HepG2 (cell line): ENCODE results near the gene EPHA6. TPM values are rescaled to one million over a fixed set of nuclear protein-coding genes. Genes with fewer than 3 reads are reported as not detected.

ENCODE experiments used
- DPF2 ChIP-seq: sonication (generic); formaldehyde crosslinking; IDR thresholded peaks from 2 replicates; pipeline ENCODE4 v1.4.0; 2020; ENCODE audit warnings: mild to moderate bottlenecking, low read depth, missing genetic modification reagents, borderline replicate concordance
- FOXP1 ChIP-seq, 2 experiments: fragments of 450-650 bp in 1 of 2; IDR thresholded peaks; 2 replicates each; pipeline ENCODE4 v1.6.1; 2017 to 2018; ENCODE audit warnings: antibody characterized with exemption in 1 of 2
- HMG20B ChIP-seq: conservative IDR thresholded peaks from 2 replicates; pipeline ENCODE4 v1.6.1; 2016; ENCODE audit warnings: missing genetic modification reagents, missing compliant biosample characterization
- IKZF4 ChIP-seq: sonication (generic); formaldehyde crosslinking; IDR thresholded peaks from 2 replicates; pipeline ENCODE4 v1.5.1; 2020; ENCODE audit warnings: borderline replicate concordance, mild to moderate bottlenecking, low read depth, missing genetic modification reagents; ENCODE audit errors: not compliant biosample characterization
- MBNL3 ChIP-seq: fragments of 250-450 bp; sonication (Bioruptor Pico); conservative IDR thresholded peaks from 2 replicates; pipeline ENCODE4 v1.8.0; 2022; ENCODE audit warnings: mild to moderate bottlenecking, inconsistent platforms
- NFE2L2 ChIP-seq: fragments of 150-350 bp; IDR thresholded peaks from 2 replicates; pipeline ENCODE4 v1.6.1; 2014; ENCODE audit warnings: low read length
- PRMT3 ChIP-seq: sonication (generic); formaldehyde crosslinking; IDR thresholded peaks from 2 replicates; pipeline ENCODE4 v1.8.1; 2022; ENCODE audit warnings: low read depth, mild to moderate bottlenecking, moderate library complexity, missing genetic modification reagents, borderline replicate concordance
- SMARCC2 ChIP-seq: fragments of 450-650 bp; IDR thresholded peaks from 2 replicates; pipeline ENCODE4 v1.6.1; 2017; ENCODE audit warnings: antibody characterized with exemption, mild to moderate bottlenecking
- TEAD3 ChIP-seq: optimal IDR thresholded peaks from 2 replicates; pipeline ENCODE3; 2016; ENCODE audit warnings: borderline replicate concordance
- YEATS4 ChIP-seq: sonication (generic); formaldehyde crosslinking; IDR thresholded peaks from 2 replicates; pipeline ENCODE4 v1.4.0; 2020; ENCODE audit warnings: missing genetic modification reagents, borderline replicate concordance
- ZKSCAN1 ChIP-seq: fragments of 150-350 bp; IDR thresholded peaks from 2 replicates; pipeline ENCODE4 v1.6.1; 2014; ENCODE audit warnings: low read length
- ZNF207 ChIP-seq: fragments of 450-650 bp; IDR thresholded peaks from 2 replicates; pipeline ENCODE4 v1.6.1; 2016; ENCODE audit warnings: antibody characterized with exemption, borderline replicate concordance
- ZNF256 ChIP-seq: sonication (generic); formaldehyde crosslinking; conservative IDR thresholded peaks from 2 replicates; pipeline ENCODE4 v1.4.0; 2020; ENCODE audit warnings: missing genetic modification reagents
- ZNF3 ChIP-seq: IDR thresholded peaks from 2 replicates; pipeline ENCODE4 v1.7.0; 2017; ENCODE audit warnings: inconsistent platforms
- ZNF335 ChIP-seq: sonication (generic); formaldehyde crosslinking; IDR thresholded peaks from 2 replicates; pipeline ENCODE4 v1.4.0; 2020; ENCODE audit warnings: missing genetic modification reagents
- ZNF550 ChIP-seq: sonication (generic); formaldehyde crosslinking; IDR thresholded peaks from 2 replicates; pipeline ENCODE4 v1.4.0; 2020; ENCODE audit warnings: mild to moderate bottlenecking, missing genetic modification reagents, borderline replicate concordance
- ZNF749 ChIP-seq: sonication (generic); formaldehyde crosslinking; IDR thresholded peaks from 2 replicates; pipeline ENCODE4 v1.8.0; 2022; ENCODE audit warnings: mild to moderate bottlenecking, missing genetic modification reagents, moderate library complexity, borderline replicate concordance
- polyA plus RNA-seq, 8 experiments: library from polyadenylated mRNA; depleted of rRNA in 3 of 8; stranded (reverse) in 7 of 8; unstranded in 1 of 8; fragments of >200 nt; fragmentation: Illumina TruSeq in 4 of 8; extraction: Trizol in 4 of 8; gene quantifications; 2 replicates each; pipeline versions ENCODE4 v1.2.1 to v1.2.3, GENCODE V29; 2011 to 2016; ENCODE audit warnings: low read depth in 4 of 8, missing spikeins in 1 of 8, mixed read lengths in 1 of 8; ENCODE audit not compliant: insufficient read depth in 1 of 8
- total RNA-seq, 5 experiments: library from RNA; depleted of rRNA; stranded (reverse); fragments of >200 nt; fragmentation: Illumina TruSeq; extraction: Trizol; gene quantifications; 2 replicates each; pipeline ENCODE4 v1.2.3, GENCODE V29; 2016; ENCODE audit warnings: low read depth in 1 of 5
- TF ChIP-seq, protein P1 (sequence below): IDR thresholded peaks from 2 replicates; pipeline ENCODE4 v1.6.1; 2016; ENCODE audit warnings: mild to moderate bottlenecking, missing biosample characterization, missing genetic modification reagents
- TF ChIP-seq, protein P2 (sequence below): fragments of 450-650 bp; IDR thresholded peaks from 2 replicates; pipeline ENCODE4 v1.6.1; 2017; ENCODE audit warnings: mild to moderate bottlenecking
- TF ChIP-seq, protein P3 (sequence below): sonication (generic); formaldehyde crosslinking; IDR thresholded peaks from 2 replicates; pipeline ENCODE4 v1.5.0; 2020; ENCODE audit warnings: missing genetic modification reagents
- TF ChIP-seq, protein P4 (sequence below): sonication (generic); formaldehyde crosslinking; IDR thresholded peaks from 2 replicates; pipeline ENCODE4 v1.4.0; 2020; ENCODE audit warnings: mild to moderate bottlenecking, missing genetic modification reagents, borderline replicate concordance

EPHA6 gene
- total and polyA plus RNA-seq, 2 of the 13 experiments (the other 11 are each of a cell fraction or from before 2014, with no cell fraction given) = not detected

DNA sequence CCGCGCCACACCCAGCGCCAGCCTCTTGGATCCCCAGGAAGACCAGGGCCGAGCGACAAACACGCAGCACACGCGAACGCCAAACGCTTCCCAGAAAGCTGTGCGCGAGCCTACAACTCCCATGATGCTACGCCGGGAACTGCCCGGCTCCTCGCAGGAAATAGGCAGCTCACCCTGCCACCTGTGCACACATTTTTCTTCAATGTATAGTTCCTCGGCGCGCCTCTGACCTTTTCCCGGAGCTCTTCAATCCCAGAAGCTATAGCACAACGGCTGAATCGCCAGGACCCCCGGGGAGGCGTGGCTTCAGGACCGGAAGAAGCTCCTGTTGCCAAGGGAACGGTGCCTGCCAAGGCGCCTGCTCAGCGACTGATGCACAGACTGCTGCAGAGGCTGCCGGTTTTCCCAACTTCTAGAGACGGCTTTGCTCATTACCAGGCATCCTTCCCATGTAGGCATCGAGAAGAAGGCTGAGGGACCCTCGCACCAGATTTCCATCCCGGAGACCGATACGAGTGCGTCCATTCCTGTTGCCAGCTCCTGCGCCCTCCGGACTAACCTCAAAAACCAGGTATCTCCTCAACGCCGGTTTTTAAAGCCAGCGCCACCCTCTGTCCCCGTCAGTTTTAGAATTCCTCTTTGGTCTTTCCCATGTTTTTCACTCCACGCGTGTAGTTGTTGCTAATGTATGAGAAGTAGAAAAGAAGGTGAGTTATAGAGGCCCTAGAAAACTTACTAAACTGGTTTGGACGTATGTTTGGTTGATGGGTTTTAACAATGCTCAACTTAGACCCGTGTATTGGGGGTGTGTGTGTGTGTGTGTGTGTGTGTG, 950.2 kb downstream of the EPHA6 start, which contains the start of gene ARL6 (continued):
- TF ChIP-seq, protein P1, sequence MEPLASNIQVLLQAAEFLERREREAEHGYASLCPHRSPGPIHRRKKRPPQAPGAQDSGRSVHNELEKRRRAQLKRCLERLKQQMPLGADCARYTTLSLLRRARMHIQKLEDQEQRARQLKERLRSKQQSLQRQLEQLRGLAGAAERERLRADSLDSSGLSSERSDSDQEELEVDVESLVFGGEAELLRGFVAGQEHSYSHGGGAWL = peak; percentile 57; the same call in 1 of the 2 replicates
- 0 out of 2 replicates have a peak, but pooled peaks have one; percentile 41 for TF ChIP-seq ZNF749 (CRISPR knock-in tag)
- TF ChIP-seq ZNF550 (CRISPR knock-in tag) = no peak
- no peak for TF ChIP-seq NFE2L2
- no peak for TF ChIP-seq FOXP1 (IDR thresholded peaks at IDR 0.05)
- TF ChIP-seq FOXP1 (CRISPR knock-in tag; IDR thresholded peaks at IDR 0.05) = no peak
- TF ChIP-seq, protein P2, sequence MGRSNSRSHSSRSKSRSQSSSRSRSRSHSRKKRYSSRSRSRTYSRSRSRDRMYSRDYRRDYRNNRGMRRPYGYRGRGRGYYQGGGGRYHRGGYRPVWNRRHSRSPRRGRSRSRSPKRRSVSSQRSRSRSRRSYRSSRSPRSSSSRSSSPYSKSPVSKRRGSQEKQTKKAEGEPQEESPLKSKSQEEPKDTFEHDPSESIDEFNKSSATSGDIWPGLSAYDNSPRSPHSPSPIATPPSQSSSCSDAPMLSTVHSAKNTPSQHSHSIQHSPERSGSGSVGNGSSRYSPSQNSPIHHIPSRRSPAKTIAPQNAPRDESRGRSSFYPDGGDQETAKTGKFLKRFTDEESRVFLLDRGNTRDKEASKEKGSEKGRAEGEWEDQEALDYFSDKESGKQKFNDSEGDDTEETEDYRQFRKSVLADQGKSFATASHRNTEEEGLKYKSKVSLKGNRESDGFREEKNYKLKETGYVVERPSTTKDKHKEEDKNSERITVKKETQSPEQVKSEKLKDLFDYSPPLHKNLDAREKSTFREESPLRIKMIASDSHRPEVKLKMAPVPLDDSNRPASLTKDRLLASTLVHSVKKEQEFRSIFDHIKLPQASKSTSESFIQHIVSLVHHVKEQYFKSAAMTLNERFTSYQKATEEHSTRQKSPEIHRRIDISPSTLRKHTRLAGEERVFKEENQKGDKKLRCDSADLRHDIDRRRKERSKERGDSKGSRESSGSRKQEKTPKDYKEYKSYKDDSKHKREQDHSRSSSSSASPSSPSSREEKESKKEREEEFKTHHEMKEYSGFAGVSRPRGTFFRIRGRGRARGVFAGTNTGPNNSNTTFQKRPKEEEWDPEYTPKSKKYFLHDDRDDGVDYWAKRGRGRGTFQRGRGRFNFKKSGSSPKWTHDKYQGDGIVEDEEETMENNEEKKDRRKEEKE = no peak
- TF ChIP-seq ZNF3 = no peak
- TF ChIP-seq TEAD3 (CRISPR knock-in tag) = no peak
- peak; percentile 59; the same call in 1 of the 2 replicates for TF ChIP-seq YEATS4 (CRISPR knock-in tag)
- TF ChIP-seq ZKSCAN1 = no peak
- TF ChIP-seq, protein P3, sequence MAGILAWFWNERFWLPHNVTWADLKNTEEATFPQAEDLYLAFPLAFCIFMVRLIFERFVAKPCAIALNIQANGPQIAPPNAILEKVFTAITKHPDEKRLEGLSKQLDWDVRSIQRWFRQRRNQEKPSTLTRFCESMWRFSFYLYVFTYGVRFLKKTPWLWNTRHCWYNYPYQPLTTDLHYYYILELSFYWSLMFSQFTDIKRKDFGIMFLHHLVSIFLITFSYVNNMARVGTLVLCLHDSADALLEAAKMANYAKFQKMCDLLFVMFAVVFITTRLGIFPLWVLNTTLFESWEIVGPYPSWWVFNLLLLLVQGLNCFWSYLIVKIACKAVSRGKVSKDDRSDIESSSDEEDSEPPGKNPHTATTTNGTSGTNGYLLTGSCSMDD = no peak
- no peak for TF ChIP-seq PRMT3
- peak; percentile 93 for TF ChIP-seq ZNF335 (CRISPR knock-in tag)
- TF ChIP-seq ZNF256 (CRISPR knock-in tag) = 0 out of 2 replicates have a peak, but pooled peaks have one; percentile 65
- no peak; the same call in 1 of the 2 replicates for TF ChIP-seq HMG20B (CRISPR knock-in tag)
- TF ChIP-seq DPF2 (CRISPR knock-in tag) = no peak
- TF ChIP-seq SMARCC2 = no peak
- TF ChIP-seq, protein P4, sequence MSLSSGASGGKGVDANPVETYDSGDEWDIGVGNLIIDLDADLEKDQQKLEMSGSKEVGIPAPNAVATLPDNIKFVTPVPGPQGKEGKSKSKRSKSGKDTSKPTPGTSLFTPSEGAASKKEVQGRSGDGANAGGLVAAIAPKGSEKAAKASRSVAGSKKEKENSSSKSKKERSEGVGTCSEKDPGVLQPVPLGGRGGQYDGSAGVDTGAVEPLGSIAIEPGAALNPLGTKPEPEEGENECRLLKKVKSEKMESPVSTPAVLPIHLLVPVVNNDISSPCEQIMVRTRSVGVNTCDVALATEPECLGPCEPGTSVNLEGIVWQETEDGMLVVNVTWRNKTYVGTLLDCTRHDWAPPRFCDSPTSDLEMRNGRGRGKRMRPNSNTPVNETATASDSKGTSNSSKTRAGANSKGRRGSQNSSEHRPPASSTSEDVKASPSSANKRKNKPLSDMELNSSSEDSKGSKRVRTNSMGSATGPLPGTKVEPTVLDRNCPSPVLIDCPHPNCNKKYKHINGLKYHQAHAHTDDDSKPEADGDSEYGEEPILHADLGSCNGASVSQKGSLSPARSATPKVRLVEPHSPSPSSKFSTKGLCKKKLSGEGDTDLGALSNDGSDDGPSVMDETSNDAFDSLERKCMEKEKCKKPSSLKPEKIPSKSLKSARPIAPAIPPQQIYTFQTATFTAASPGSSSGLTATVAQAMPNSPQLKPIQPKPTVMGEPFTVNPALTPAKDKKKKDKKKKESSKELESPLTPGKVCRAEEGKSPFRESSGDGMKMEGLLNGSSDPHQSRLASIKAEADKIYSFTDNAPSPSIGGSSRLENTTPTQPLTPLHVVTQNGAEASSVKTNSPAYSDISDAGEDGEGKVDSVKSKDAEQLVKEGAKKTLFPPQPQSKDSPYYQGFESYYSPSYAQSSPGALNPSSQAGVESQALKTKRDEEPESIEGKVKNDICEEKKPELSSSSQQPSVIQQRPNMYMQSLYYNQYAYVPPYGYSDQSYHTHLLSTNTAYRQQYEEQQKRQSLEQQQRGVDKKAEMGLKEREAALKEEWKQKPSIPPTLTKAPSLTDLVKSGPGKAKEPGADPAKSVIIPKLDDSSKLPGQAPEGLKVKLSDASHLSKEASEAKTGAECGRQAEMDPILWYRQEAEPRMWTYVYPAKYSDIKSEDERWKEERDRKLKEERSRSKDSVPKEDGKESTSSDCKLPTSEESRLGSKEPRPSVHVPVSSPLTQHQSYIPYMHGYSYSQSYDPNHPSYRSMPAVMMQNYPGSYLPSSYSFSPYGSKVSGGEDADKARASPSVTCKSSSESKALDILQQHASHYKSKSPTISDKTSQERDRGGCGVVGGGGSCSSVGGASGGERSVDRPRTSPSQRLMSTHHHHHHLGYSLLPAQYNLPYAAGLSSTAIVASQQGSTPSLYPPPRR (CRISPR knock-in tag) = no peak
- no peak for TF ChIP-seq MBNL3 (CRISPR knock-in tag)
- no peak for TF ChIP-seq ZNF207
- TF ChIP-seq IKZF4 (CRISPR knock-in tag) = no peak
